ENCODE data around the gene ITGA5.

ITGA5 gene

GRCh38 chr12:54394986-54395385, 24.1 kb downstream of the ITGA5 start:
- 86 to 100% methylated on average over 1 of the region's 1 CpG for WGBS, 2 experiments (ENCODE audit: insufficient coverage in 2 of 2)
- H3K36me3 ChIP-seq (ENCODE audit: control insufficient read depth, insufficient read depth, low read length), result peaks cover 74% of the 10 kb centered on the region
- H3K4me1 ChIP-seq (ENCODE audit: control insufficient read depth, insufficient read depth, low read length, poor library complexity, severe bottlenecking), result peaks cover 8% of the 10 kb centered on the region
- H3K27ac ChIP-seq (ENCODE audit: low read depth, low read length, severe bottlenecking), result no peak overlapping the region
- H3K9me3 ChIP-seq (ENCODE audit: control insufficient read depth, low read length), result no peaks in the 10 kb centered on the region
- H3K4me3 ChIP-seq (ENCODE audit: extremely low read depth, insufficient read depth, low read length, poor library complexity, severe bottlenecking), result no peak overlapping the region

DNA sequence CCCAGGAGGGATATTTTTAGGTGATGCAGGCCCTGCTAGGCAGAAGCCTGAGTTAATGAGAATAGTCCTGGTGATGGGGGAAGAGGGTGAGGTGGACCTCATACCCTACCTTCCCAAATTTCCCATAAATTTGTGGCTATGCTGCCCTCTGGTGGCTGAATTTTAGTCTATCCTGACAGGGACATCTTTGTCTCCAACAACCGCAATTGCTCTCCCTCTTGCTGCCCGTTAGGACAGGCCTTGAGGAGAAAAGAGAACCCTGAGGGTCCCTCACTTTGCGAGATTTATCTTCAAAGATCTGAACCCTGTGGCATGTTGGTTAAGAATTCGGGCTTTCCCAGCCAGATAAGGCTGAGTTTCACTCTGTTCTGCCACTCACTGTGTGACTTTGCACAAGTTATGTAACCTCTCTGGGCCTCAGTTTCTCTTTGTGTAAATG, 24.8 kb downstream of the ITGA5 start:
- Histone ChIP-seq H3K36me3 (ENCODE audit: control insufficient read depth, insufficient read depth, low read length) (peaks cover 67% of the 10 kb centered on the region), H3K27ac (ENCODE audit: low read depth, low read length, severe bottlenecking) (no peak overlapping the region)
- WGBS, 2 experiments (ENCODE audit: insufficient coverage in 2 of 2), result 22 to 51% methylated on average over 1 to 3 of the region's 4 CpGs

GRCh38 chr12:54393743-54394142, 25.3 kb downstream of the ITGA5 start:
- peak overlapping the region; percentile 32 for H3K27ac ChIP-seq (ENCODE audit: low read depth, low read length, severe bottlenecking)
- H3K4me1 ChIP-seq (ENCODE audit: control insufficient read depth, insufficient read depth, low read length, poor library complexity, severe bottlenecking), result peaks cover 19% of the 10 kb centered on the region
- no peak overlapping the region for H3K4me3 ChIP-seq (ENCODE audit: extremely low read depth, insufficient read depth, low read length, poor library complexity, severe bottlenecking)
- no peaks in the 10 kb centered on the region for H3K9me3 ChIP-seq (ENCODE audit: control insufficient read depth, low read length)
- peaks cover 61% of the 10 kb centered on the region for H3K36me3 ChIP-seq (ENCODE audit: control insufficient read depth, insufficient read depth, low read length)
- WGBS, 2 experiments (ENCODE audit: insufficient coverage in 2 of 2), result 86 to 96% methylated on average over 2 of the region's 3 CpGs

More for the DNA sequence above, 24.8 kb downstream of the ITGA5 start:
- Histone ChIP-seq H3K4me3 (ENCODE audit: extremely low read depth, insufficient read depth, low read length, poor library complexity, severe bottlenecking) (no peak overlapping the region), H3K4me1 (ENCODE audit: control insufficient read depth, insufficient read depth, low read length, poor library complexity, severe bottlenecking) (peaks cover 14% of the 10 kb centered on the region), H3K9me3 (ENCODE audit: control insufficient read depth, low read length) (no peaks in the 10 kb centered on the region)

- 75 to 86% methylated on average over 3 to 6 of the region's 6 CpGs for WGBS, 2 experiments (ENCODE audit: insufficient coverage in 2 of 2)
- H3K4me3 ChIP-seq (ENCODE audit: extremely low read depth, insufficient read depth, low read length, poor library complexity, severe bottlenecking), result no peak overlapping the region
- no peaks in the 10 kb centered on the region for H3K9me3 ChIP-seq (ENCODE audit: control insufficient read depth, low read length)
- H3K27ac ChIP-seq (ENCODE audit: low read depth, low read length, severe bottlenecking), result no peak overlapping the region
- peaks cover 24% of the 10 kb centered on the region for H3K4me1 ChIP-seq (ENCODE audit: control insufficient read depth, insufficient read depth, low read length, poor library complexity, severe bottlenecking)
- H3K36me3 ChIP-seq (ENCODE audit: control insufficient read depth, insufficient read depth, low read length), result peaks cover 56% of the 10 kb centered on the region
Observed at GRCh38 chr12:54393207-54393609, 25.9 kb downstream of the ITGA5 start.

DNA sequence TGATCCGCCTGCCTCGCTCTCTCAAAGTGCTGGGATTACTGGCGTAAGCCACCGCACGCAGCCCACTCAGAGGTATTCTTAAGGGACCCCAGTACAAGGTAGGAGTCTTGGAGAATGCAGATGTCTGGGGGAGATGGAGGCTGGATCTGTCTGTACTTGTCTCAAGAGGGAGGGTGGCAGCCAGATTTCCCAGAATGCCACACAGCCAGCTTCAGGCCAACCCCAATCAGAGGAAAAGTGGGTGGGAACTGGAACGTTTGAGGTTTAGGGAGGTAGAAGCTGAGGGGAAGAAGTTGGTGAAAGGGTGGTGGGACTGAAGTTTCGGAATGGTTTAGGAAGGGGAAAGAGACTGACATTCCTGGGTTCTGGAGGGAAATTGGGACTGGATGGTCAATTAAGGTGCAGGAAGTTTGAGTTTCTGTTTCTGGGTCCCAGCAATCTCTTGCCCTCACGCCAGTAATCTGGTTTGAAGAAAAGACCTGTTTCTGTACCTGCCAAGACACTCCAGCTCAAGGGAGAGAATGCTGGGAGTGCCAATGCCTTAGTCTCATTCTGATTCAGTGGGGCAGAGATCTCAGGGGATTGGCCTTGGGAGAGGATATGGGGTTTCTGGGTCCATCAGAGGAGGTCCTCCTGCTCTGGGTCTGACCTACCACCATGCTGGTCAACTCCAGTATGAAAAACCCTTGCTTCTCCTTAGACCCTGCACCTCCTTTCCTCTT, 26.4 kb downstream of the ITGA5 start:
- peaks cover 29% of the 10 kb centered on the region for H3K4me1 ChIP-seq (ENCODE audit: control insufficient read depth, insufficient read depth, low read length, poor library complexity, severe bottlenecking)
- 92 to 94% methylated on average over 8 of the region's 8 CpGs for WGBS, 2 experiments (ENCODE audit: insufficient coverage in 2 of 2)
- H3K4me3 ChIP-seq (ENCODE audit: extremely low read depth, insufficient read depth, low read length, poor library complexity, severe bottlenecking), result no peak overlapping the region
- no peaks in the 10 kb centered on the region for H3K9me3 ChIP-seq (ENCODE audit: control insufficient read depth, low read length)
- H3K27ac ChIP-seq (ENCODE audit: low read depth, low read length, severe bottlenecking), result no peak overlapping the region
- H3K36me3 ChIP-seq (ENCODE audit: control insufficient read depth, insufficient read depth, low read length), result peaks cover 50% of the 10 kb centered on the region

GRCh38 chr12:54390668-54391551, 28.2 kb downstream of the ITGA5 start:
- peak overlapping the region; percentile 48 for H3K4me3 ChIP-seq (ENCODE audit: extremely low read depth, insufficient read depth, low read length, poor library complexity, severe bottlenecking)

DNA sequence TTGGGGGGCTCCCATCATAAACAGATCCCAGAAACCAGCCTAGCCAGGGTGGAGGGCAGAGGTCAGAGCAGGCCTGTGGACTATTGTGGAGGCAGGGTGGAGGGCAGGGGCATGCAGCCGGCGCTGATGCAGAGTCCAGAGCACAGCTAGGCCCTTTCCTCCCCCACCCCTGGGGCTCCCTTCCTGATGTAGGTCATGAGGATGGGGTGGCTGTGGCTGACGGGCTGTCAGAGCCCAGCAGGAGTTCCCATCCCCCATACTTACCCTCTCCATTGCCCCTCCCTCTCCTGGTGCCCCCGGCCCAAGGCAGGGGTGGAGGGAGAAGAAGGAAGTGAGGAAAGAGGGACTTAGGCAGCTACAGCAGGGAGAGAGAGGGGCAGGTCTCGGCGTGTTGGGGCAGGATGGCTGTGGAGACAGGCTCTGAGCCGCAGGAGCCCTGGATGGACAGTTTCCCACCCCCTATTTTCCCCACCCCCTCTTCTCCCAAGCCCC, 28.8 kb downstream of the ITGA5 start:
- Histone ChIP-seq H3K9me3 (ENCODE audit: control insufficient read depth, low read length) (no peaks in the 10 kb centered on the region), H3K27ac (ENCODE audit: low read depth, low read length, severe bottlenecking) (peak overlapping the region; percentile 16), H3K4me3 (ENCODE audit: extremely low read depth, insufficient read depth, low read length, poor library complexity, severe bottlenecking) (peak overlapping the region; percentile 48), H3K36me3 (ENCODE audit: control insufficient read depth, insufficient read depth, low read length) (peaks cover 27% of the 10 kb centered on the region), H3K4me1 (ENCODE audit: control insufficient read depth, insufficient read depth, low read length, poor library complexity, severe bottlenecking) (peaks cover 51% of the 10 kb centered on the region)
- WGBS, 2 experiments (ENCODE audit: insufficient coverage in 2 of 2), result no CpG with 5 or more reads among the region's 7 CpGs

More at GRCh38 chr12:54390668-54391551, 28.2 kb downstream of the ITGA5 start:
- H3K27ac ChIP-seq (ENCODE audit: low read depth, low read length, severe bottlenecking), result peak overlapping the region; percentile 66
- WGBS, 2 experiments (ENCODE audit: insufficient coverage in 2 of 2), result 0% methylated on average over 15 to 23 of the region's 51 CpGs
- no peaks in the 10 kb centered on the region for H3K9me3 ChIP-seq (ENCODE audit: control insufficient read depth, low read length)
- peaks cover 33% of the 10 kb centered on the region for H3K36me3 ChIP-seq (ENCODE audit: control insufficient read depth, insufficient read depth, low read length)
- peaks cover 44% of the 10 kb centered on the region for H3K4me1 ChIP-seq (ENCODE audit: control insufficient read depth, insufficient read depth, low read length, poor library complexity, severe bottlenecking)

DNA sequence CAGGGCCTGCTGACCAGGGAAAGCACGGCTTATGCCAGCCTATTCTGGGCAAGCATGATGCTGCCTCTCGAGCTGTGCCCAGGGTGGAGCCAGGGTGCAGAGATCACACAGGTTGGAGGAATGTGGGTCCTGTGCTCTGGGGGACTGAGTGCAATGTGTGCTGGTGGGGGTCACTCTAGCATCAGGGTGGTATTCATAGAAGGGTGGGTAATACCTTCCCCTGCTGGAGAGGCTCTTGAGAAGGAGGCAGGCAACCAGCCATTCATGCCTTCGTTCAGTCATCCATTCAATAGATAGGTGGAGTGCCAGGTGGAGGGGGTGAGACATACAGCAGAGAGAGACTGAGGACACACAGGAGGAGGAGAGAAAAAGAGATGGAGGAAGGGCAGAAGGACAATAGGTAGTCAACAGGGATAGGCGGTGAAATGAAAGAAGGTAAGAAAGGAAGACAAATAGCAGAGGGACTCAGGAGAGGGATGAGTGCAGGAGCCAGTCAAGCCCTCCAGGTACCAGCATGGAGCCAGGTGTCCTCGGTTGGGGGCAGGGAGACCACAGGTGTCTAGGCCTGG, 29.4 kb downstream of the ITGA5 start:
- H3K4me1 ChIP-seq (ENCODE audit: control insufficient read depth, insufficient read depth, low read length, poor library complexity, severe bottlenecking), result peaks cover 56% of the 10 kb centered on the region
- 84 to 93% methylated on average over 4 to 5 of the region's 5 CpGs for WGBS, 2 experiments (ENCODE audit: insufficient coverage in 2 of 2)

DNA sequence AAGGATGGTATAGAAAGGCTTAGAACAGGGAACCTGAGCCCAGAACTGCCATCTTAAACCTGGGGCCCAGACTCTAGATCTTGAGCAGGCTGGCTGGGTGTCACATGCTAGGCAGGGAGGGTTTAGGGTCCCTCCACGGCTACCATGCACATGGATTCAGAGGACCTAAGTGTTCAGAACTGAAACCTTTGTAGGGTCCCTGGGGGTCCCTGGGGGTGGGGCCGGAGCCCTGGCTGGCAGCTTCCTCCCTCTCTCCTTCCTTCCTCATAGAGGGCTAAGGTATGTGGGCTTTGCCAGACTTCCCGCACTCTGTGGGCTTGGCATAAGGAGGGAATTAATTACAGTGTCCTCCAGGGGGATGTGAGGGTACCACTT, 29.9 kb downstream of the ITGA5 start:
- no peak overlapping the region for H3K27ac ChIP-seq (ENCODE audit: low read depth, low read length, severe bottlenecking)
- peaks cover 17% of the 10 kb centered on the region for H3K36me3 ChIP-seq (ENCODE audit: control insufficient read depth, insufficient read depth, low read length)
- no peak overlapping the region for H3K4me3 ChIP-seq (ENCODE audit: extremely low read depth, insufficient read depth, low read length, poor library complexity, severe bottlenecking)
- 75 to 80% methylated on average over 1 of the region's 3 CpGs for WGBS, 2 experiments (ENCODE audit: insufficient coverage in 2 of 2)
- no peaks in the 10 kb centered on the region for H3K9me3 ChIP-seq (ENCODE audit: control insufficient read depth, low read length)
- H3K4me1 ChIP-seq (ENCODE audit: control insufficient read depth, insufficient read depth, low read length, poor library complexity, severe bottlenecking), result peaks cover 62% of the 10 kb centered on the region

More for the DNA sequence above, 29.4 kb downstream of the ITGA5 start:
- Histone ChIP-seq H3K4me3 (ENCODE audit: extremely low read depth, insufficient read depth, low read length, poor library complexity, severe bottlenecking) (peak overlapping the region; percentile 48), H3K27ac (ENCODE audit: low read depth, low read length, severe bottlenecking) (no peak overlapping the region), H3K36me3 (ENCODE audit: control insufficient read depth, insufficient read depth, low read length) (peaks cover 22% of the 10 kb centered on the region), H3K9me3 (ENCODE audit: control insufficient read depth, low read length) (no peaks in the 10 kb centered on the region)

DNA sequence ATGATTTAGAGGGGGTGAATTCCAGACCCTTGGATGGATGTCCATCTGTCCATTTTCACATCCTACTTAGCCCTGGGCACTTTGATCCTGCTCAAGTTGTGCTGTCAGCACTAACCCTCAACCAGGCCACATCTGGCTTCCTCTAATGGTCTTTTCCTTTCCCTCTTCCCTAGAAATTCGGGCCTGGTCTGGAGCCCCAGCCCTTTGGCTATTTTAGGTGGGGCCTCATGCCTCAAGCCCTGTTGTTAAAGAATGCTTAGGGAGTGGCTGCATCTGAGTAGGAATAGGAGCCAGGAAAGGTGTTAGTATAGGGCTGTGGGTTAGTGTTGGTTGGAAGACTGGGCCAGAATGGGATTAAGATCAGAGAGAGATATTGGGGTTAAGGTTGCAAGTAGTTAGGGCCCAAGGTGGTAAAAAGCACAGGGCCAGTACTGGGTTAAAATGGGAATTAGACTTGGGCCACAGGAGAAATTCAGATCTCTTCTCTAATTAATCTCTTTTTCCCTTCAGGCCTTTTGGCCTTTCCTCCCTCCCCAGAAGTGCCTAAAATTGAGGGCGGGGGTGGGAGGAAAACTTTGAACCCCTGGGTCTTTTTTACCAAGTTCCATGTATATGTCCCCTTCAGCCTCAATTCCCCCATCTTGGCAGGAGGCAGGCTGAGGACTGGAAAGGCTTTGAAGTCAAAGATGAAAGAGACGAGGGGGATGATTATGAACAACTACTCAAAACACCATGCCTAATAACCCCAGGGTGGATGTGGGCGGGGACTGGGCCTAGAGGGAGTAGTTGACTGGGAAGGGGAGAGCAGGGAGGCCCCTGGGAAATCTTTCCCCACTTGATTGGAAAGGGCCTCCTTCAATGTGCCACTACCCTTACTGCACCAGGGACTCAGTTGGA, 30.6 kb downstream of the ITGA5 start:
- Histone ChIP-seq H3K4me1 (ENCODE audit: control insufficient read depth, insufficient read depth, low read length, poor library complexity, severe bottlenecking) (peaks cover 67% of the 10 kb centered on the region), H3K36me3 (ENCODE audit: control insufficient read depth, insufficient read depth, low read length) (peaks cover 17% of the 10 kb centered on the region), H3K27ac (ENCODE audit: low read depth, low read length, severe bottlenecking) (peak overlapping the region; percentile 53), H3K4me3 (ENCODE audit: extremely low read depth, insufficient read depth, low read length, poor library complexity, severe bottlenecking) (no peak overlapping the region), H3K9me3 (ENCODE audit: control insufficient read depth, low read length) (no peaks in the 10 kb centered on the region)
- WGBS, 2 experiments (ENCODE audit: insufficient coverage in 2 of 2), result no CpG with 5 or more reads among the region's 4 CpGs
